ENCODE data around the gene MTUS2. TPM values are rescaled to one million over a fixed set of nuclear protein-coding genes. Genes with fewer than 3 reads are reported as not detected.

The MTUS2 gene
- total RNA-seq, 4 donors from 2014 or later, result 0.44 to 1.1 (median 0.48) TPM; not detected in 1

- TF ChIP-seq CTCF (IDR thresholded peaks at IDR 0.05), result no peak
- ATAC-seq (ENCODE audit: low FRiP score) (no peak), DNase-seq (ENCODE audit: low spot score) (no peak)
Measured at GRCh38 chr13:29292045-29292444, 471.9 kb downstream of the MTUS2 start.

GRCh38 chr13:29294821-29295220 is 474.7 kb downstream of the MTUS2 start:
- TF ChIP-seq CTCF (IDR thresholded peaks at IDR 0.05), result no peak
- no peak for DNase-seq (ENCODE audit: low spot score)
- no peak for ATAC-seq (ENCODE audit: low FRiP score)

GRCh38 chr13:29301027-29301426 is 480.9 kb downstream of the MTUS2 start:
- no peak for TF ChIP-seq CTCF (IDR thresholded peaks at IDR 0.05)
- DNase-seq (ENCODE audit: low spot score) (no peak), ATAC-seq (ENCODE audit: low FRiP score) (no peak)

- TF ChIP-seq CTCF (IDR thresholded peaks at IDR 0.05), result no peak
- DNase-seq (ENCODE audit: low spot score), result no peak
- ATAC-seq (ENCODE audit: low FRiP score), result no peak
Measured at GRCh38 chr13:29304148-29304547, 484.0 kb downstream of the MTUS2 start.

- no peak for TF ChIP-seq CTCF (IDR thresholded peaks at IDR 0.05)
Measured at GRCh38 chr13:29310806-29311205, 490.7 kb downstream of the MTUS2 start.

GRCh38 chr13:29315847-29316246 is 495.7 kb downstream of the MTUS2 start:
- ATAC-seq (ENCODE audit: low FRiP score), result no peak
- DNase-seq (ENCODE audit: low spot score), result no peak

More at GRCh38 chr13:29310806-29311205, 490.7 kb downstream of the MTUS2 start:
- DNase-seq (ENCODE audit: low spot score), result no peak
- ATAC-seq (ENCODE audit: low FRiP score), result no peak

More at GRCh38 chr13:29315847-29316246, 495.7 kb downstream of the MTUS2 start:
- TF ChIP-seq CTCF (IDR thresholded peaks at IDR 0.05), result no peak
